Stimulated activated memory B cell treated with anti-CD40 and anti-IgM and Interleukin-4, amounts not matched to agents 10 μg/mL and 1 μg/mL and 100 μg/mL, for 72 hours (primary cell): ENCODE results near the gene ZFYVE21.

Source experiments
- ATAC-seq: fragments of 150-1000 bp; cut with Tn5 transposase; 2 replicates; pipeline ENCODE4 v1.10.0; 2021
- H3K27ac Mint-ChIP-seq: one replicate; pipeline ENCODE4 v1.8.0; 2022; ENCODE audit warnings: mild to moderate bottlenecking, mixed read lengths
- H3K27me3 Mint-ChIP-seq: one replicate; pipeline ENCODE4 v1.8.0; 2022; ENCODE audit warnings: mixed read lengths
- H3K36me3 Mint-ChIP-seq: one replicate; pipeline ENCODE4 v1.8.0; 2022; ENCODE audit warnings: mixed read lengths
- H3K4me1 Mint-ChIP-seq: one replicate; pipeline ENCODE4 v1.8.0; 2022; ENCODE audit warnings: mixed read lengths
- H3K4me3 Mint-ChIP-seq: one replicate; pipeline ENCODE4 v1.8.0; 2022; ENCODE audit warnings: mild to moderate bottlenecking, moderate library complexity, mixed read lengths
- H3K9me3 Mint-ChIP-seq: one replicate; pipeline ENCODE4 v1.8.0; 2022; ENCODE audit warnings: mixed read lengths

Gene ZFYVE21

DNA sequence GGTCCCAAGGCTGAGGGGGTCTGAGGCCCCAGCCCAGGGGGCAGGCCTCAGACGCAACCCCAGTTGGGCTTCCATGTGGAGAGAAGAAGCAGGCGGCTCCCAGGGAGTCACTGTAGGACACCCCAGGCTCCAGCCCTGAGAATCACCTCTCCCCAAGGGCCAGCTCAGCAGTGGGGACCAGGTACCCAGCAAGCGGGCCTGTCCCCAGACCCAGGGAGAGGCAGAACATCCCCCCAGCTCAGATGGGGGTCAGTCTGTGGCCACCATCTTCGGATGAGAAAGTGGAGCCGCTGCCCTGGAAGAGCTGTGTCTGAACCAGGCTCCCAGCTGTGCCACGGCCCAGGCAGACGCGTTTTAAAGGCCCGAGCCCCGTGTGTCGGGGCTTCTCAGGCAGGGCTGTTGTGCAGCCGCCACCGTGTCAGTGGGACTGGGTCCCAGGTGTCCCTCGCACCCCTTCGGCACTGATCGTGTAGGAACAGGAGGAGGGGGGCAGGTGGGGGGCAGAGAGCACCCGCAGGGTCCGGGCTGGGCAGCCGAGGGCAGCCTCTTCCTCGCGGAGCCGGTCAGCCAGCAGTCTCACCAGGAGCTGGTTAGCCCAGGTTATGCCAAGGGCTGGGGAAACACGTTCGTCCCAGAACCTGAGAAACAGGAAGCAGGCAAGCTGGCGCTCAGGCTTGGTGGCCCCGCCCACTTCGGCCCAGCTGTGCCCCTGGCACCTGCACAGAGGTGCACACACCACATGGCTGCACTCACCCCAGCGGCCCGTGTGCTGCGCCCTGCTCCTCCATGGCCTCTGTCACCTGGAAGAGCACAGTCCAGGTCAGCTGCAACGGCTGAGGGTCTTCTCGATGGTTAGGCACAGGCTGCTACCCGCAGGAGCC, 17.0 kb upstream of the ZFYVE21 start:
- Mint-ChIP-seq H3K4me3 (no peak overlapping the region), H3K27ac (peak overlapping the region; percentile 47), H3K27me3 (no peaks in the 10 kb centered on the region), H3K9me3 (no peaks in the 10 kb centered on the region), H3K36me3 (peaks cover 28% of the 10 kb centered on the region), H3K4me1 (peaks cover 90% of the 10 kb centered on the region)
- peak; percentile 62 for ATAC-seq

GRCh38 chr14:103699261-103699661, 16.3 kb upstream of the ZFYVE21 start:
- H3K4me3 Mint-ChIP-seq, result no peak overlapping the region
- peaks cover 28% of the 10 kb centered on the region for H3K36me3 Mint-ChIP-seq
- H3K27ac Mint-ChIP-seq, result peak overlapping the region; percentile 47
- peaks cover 95% of the 10 kb centered on the region for H3K4me1 Mint-ChIP-seq
- no peaks in the 10 kb centered on the region for H3K27me3 Mint-ChIP-seq
- ATAC-seq, result no peak
- no peaks in the 10 kb centered on the region for H3K9me3 Mint-ChIP-seq

DNA sequence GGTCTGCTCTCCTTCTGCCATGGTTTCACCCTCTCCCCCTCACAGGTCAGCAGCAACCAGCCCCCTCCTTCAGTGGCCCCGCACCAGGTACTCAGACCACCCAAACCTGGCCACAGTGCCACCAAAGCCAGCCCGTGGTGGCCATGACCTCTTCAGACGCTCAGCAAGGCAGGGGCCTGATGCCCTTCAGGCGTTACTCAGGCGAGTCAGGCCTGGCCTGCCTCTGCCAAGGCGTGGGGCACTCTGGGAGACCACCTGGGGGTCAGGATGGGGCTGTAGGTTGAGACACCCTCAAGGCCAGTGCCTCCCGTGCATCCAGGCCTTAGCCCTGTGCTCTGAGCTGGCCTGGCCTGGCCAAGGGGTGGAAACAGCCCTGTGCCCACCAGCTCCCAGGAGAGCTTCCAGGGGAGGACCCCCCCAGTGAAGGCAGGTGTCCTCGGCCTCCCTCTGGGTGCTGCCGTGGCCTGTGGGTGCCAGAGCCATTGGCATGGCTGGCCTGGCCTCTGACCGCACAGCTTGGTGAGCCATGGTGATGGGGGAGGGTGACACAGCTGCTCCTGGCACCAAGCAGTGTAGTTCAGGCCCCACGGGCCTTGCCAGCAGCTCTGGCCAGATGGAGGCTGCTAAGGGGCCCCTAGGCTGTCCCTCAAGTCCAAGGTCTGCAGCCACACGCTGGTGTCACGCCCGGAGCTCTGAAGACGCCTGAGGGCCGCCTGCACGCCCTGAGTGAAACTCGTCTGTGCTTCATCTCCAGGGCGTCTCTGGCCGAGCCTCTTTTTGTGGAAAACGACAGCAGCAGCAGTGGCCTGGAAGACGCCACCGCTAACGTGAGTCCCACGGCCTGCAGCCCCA, 15.5 kb upstream of the ZFYVE21 start:
- Mint-ChIP-seq H3K9me3 (no peaks in the 10 kb centered on the region), H3K27ac (peak overlapping the region; percentile 47), H3K4me1 (peaks cover 94% of the 10 kb centered on the region), H3K27me3 (no peaks in the 10 kb centered on the region), H3K4me3 (no peak overlapping the region), H3K36me3 (peaks cover 32% of the 10 kb centered on the region)
- ATAC-seq, result no peak

- peaks cover 87% of the 10 kb centered on the region for H3K4me1 Mint-ChIP-seq
- peak overlapping the region; percentile 47 for H3K27ac Mint-ChIP-seq
- peaks cover 35% of the 10 kb centered on the region for H3K36me3 Mint-ChIP-seq
- ATAC-seq, result no peak
- H3K9me3 Mint-ChIP-seq, result no peaks in the 10 kb centered on the region
- no peaks in the 10 kb centered on the region for H3K27me3 Mint-ChIP-seq
- no peak overlapping the region for H3K4me3 Mint-ChIP-seq
Observed at GRCh38 chr14:103700753-103701490, 14.7 kb upstream of the ZFYVE21 start.

DNA sequence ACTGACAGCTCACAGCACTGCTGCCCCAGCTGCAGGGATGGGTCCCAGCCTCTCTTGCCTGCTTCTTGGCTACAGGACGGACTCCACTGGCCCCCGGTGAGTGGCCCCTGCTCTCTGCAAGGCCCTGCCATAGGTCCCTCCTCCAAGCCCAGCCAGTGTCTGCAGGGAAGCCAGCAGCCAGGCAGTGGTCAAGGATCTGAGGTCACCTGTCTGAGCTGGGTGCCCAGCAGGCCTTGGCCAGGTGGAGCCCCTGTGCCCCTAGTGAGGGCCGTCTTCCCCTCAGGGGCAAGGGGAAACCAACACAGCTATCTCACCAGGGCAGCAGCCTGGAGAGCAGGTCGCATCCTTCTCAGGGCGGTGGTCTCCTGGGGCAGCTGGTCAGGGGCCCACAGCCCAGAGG, 13.5 kb upstream of the ZFYVE21 start:
- H3K4me3 Mint-ChIP-seq, result no peak overlapping the region
- peak overlapping the region; percentile 47 for H3K27ac Mint-ChIP-seq
- ATAC-seq, result no peak
- H3K27me3 Mint-ChIP-seq, result no peaks in the 10 kb centered on the region
- peaks cover 75% of the 10 kb centered on the region for H3K4me1 Mint-ChIP-seq
- H3K36me3 Mint-ChIP-seq, result peaks cover 35% of the 10 kb centered on the region
- H3K9me3 Mint-ChIP-seq, result no peaks in the 10 kb centered on the region

DNA sequence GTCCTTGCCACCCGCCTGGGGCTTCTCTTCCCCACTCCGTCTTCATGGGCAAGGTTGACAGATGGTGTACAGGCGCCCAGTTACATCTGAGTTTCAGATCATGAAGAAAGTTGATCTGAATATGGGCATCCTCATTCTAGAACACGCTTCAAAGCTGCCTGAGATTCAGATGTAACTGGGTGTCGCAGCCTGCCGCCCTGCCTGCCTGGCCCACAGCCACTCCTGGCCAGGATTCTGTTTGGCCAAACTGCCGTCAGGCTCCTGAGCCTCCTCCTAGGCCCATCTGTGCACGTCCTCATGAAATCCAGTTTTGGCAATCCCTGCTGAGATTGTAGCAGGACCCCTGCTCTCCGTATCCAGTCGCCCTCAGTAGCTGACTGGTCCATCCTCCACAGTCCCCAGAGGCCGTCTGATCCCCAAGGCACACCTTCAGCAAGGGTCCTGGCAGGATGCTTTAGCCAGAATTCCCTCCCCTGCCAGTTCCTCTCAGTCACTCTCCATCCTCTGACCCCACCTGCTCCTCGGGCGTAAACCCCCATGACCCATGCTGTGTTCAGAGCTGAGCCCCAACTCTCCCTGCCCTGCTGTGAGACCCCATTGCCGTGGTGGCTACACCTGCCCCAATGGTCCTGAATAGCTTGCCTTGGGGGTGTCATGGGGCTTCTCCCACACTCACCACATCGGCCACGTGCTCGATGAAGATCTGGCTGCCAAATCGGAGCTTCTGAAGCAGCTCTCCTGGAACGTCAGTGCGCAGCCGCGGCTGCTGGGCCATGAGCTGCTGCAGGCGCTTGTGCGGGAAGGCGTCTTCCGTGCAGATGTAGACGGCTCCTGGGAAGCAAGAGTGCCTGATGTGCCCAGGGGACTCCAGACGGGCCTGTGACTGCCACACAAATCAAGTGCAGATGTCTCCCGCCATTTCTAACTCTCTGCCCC, 12.8 kb upstream of the ZFYVE21 start:
- no peaks in the 10 kb centered on the region for H3K27me3 Mint-ChIP-seq
- no peaks in the 10 kb centered on the region for H3K9me3 Mint-ChIP-seq
- H3K4me1 Mint-ChIP-seq, result peaks cover 68% of the 10 kb centered on the region
- peaks cover 35% of the 10 kb centered on the region for H3K36me3 Mint-ChIP-seq
- no peak for ATAC-seq
- H3K27ac Mint-ChIP-seq, result peak overlapping the region; percentile 47
- H3K4me3 Mint-ChIP-seq, result no peak overlapping the region

DNA sequence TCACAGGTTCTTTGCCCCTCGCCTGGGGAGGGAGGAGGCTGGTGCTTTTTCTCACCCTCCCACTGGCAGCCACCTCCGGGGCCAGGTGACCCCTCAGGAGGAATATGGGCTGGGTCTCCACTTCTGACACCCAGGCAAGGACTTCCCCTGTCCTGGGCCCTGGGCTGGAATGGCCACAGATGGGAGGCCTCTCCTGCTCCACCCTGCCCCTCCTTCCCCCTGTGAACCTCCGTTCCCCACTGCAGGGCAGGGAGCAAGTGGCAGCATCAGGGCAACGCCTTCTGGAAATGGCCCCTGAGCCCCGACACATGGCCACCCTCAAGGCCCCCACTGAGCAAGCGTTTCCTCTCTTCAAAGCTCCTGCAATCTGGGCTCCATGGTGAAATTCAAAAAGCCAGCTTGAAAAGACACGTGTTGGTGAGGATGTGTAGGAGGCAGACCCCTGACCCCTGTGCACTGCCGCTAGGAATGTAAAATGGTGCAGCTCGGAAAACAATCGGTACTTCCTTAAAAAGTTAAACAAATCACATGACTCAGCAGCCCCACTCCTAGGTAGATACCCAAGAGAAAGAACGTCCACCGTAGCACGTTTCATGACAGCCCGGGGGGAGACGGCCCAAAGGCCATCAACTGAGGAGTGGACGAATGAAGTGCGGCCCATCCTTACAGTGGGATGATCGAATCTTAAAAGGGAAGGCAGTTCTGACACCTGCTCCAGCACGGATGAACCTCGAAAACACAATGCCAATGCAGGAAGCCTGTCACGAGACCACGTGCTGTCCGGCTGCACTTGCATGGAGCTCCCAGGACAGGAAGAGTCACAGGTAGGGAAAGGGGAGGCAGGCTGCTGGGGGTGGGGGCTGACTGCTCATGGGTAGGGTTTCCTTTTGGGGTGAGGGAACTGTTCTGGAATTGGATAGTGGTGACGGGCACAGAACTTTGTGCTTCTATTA, 11.9 kb upstream of the ZFYVE21 start:
- Mint-ChIP-seq H3K9me3 (no peaks in the 10 kb centered on the region), H3K27me3 (no peaks in the 10 kb centered on the region), H3K4me3 (no peak overlapping the region), H3K27ac (peak overlapping the region; percentile 47), H3K4me1 (peaks cover 61% of the 10 kb centered on the region), H3K36me3 (peaks cover 45% of the 10 kb centered on the region)
- ATAC-seq, result no peak

DNA sequence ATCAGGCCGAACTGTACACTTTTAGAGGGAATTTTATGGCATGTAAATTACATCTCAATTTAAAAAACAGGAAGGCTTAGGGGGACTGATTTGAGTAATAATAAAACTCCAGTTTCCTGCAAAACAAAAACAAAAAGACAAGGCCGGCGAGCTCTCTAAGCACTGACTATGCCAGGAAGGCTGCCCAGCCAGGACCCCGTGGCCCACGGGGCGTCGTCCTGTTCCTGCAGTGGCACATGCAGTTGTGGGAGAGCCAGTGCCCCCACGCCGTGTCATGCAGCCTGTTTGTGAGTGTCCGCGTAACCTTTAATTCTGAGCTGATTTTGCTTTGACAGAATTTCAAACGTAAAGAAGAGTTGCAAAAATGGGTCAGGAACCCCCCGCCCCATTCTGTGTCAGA, 10.9 kb upstream of the ZFYVE21 start:
- Mint-ChIP-seq H3K27ac (no peak overlapping the region), H3K4me3 (no peak overlapping the region), H3K36me3 (peaks cover 49% of the 10 kb centered on the region), H3K4me1 (peaks cover 59% of the 10 kb centered on the region), H3K27me3 (no peaks in the 10 kb centered on the region), H3K9me3 (no peaks in the 10 kb centered on the region)
- ATAC-seq, result no peak

DNA sequence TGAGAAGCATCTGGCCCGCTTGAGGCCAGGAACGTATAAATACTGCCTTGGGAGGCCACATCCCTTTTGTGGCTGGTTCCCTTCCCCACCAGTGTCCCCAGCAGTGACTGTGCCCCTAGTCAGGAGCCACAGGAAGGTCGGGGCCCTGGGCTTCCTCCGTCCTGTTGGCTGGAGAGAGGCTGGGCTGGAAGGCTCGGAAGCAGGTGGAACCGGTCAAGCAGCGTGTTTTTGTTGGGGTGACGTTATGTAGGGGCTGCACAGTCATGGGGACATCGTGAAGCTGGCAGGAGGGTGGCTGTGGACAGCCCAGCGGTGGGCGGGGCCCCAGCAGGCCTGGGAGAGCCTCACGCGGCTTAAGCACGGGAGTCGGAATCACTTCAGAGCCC, 10.5 kb upstream of the ZFYVE21 start:
- no peak for ATAC-seq
- H3K27me3 Mint-ChIP-seq, result no peaks in the 10 kb centered on the region
- no peak overlapping the region for H3K4me3 Mint-ChIP-seq
- peaks cover 55% of the 10 kb centered on the region for H3K4me1 Mint-ChIP-seq
- H3K36me3 Mint-ChIP-seq, result peaks cover 45% of the 10 kb centered on the region
- no peaks in the 10 kb centered on the region for H3K9me3 Mint-ChIP-seq
- no peak overlapping the region for H3K27ac Mint-ChIP-seq

GRCh38 chr14:103705504-103706284, 9.9 kb upstream of the ZFYVE21 start:
- H3K27ac Mint-ChIP-seq, result no peak overlapping the region
- H3K27me3 Mint-ChIP-seq, result no peaks in the 10 kb centered on the region
- H3K36me3 Mint-ChIP-seq, result peaks cover 45% of the 10 kb centered on the region
- peaks cover 49% of the 10 kb centered on the region for H3K4me1 Mint-ChIP-seq
- H3K9me3 Mint-ChIP-seq, result no peaks in the 10 kb centered on the region
- no peak for ATAC-seq
- H3K4me3 Mint-ChIP-seq, result no peak overlapping the region

- H3K4me1 Mint-ChIP-seq, result peaks cover 38% of the 10 kb centered on the region
- peaks cover 45% of the 10 kb centered on the region for H3K36me3 Mint-ChIP-seq
- no peak overlapping the region for H3K27ac Mint-ChIP-seq
- H3K27me3 Mint-ChIP-seq, result no peaks in the 10 kb centered on the region
- peak; percentile 3 for ATAC-seq
- H3K4me3 Mint-ChIP-seq, result no peak overlapping the region
- no peaks in the 10 kb centered on the region for H3K9me3 Mint-ChIP-seq
Observed at GRCh38 chr14:103706551-103707328, 8.9 kb upstream of the ZFYVE21 start.
